ENCODE results near the gene IFNK.

The IFNK gene

DNA sequence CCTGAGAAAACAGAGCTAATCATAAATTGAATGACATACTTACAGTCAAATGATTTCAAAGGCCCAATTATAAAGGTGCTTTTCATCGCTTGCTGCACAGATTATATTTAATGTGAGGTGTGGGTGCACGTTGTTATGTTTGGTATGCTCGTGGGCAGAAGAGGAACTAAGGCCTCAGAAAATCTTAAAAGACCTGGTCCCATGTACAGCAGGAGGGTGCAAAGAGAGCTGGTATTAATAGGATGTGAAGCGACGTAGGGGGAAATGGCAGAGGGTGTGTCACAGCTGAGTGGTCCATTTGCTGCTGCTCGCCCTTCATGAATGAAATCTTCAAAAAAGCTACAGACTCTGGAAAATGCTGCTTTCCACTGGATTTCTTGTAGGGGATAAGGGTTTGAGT lies 40.5 kb upstream of the IFNK start:
- H3K4me3 ChIP-seq (ENCODE audit: control insufficient read depth, low read depth, low read length), result no peak overlapping the region
- no peak for TF ChIP-seq CTCF (IDR thresholded peaks at IDR 0.05; ENCODE audit: control insufficient read depth, insufficient read depth, low read depth, low read length, missing control alignments)
- DNase-seq (ENCODE audit: low read depth), result no peak

GRCh38 chr9:27485158-27485557 lies 38.9 kb upstream of the IFNK start:
- TF ChIP-seq CTCF (IDR thresholded peaks at IDR 0.05; ENCODE audit: control insufficient read depth, insufficient read depth, low read depth, low read length, missing control alignments), result no peak
- H3K4me3 ChIP-seq (ENCODE audit: control insufficient read depth, low read depth, low read length), result no peak overlapping the region
- DNase-seq (ENCODE audit: low read depth), result no peak

DNA sequence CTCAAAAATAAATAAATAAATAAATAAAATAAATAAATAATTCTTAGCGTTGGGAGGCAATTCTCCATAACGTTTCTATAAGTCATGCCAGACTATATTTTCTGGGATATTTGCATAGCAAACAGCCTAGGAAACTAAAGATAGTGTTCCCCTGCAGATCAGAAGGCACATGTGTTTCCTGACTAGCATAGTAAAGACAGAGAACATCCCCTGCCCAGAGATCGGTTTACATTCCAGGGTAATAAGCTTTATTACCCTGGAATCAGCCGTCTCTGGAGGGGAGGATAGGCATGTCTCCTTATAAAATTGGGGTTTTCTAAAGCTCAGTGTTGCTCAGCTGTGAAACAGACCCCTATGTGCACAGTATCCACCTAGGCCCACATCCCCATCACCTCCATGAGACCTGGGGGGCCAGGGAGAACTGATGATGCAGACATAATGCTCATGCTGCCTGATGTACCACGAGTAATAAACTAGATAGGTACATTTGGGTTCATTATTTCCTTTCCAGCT lies 36.9 kb upstream of the IFNK start:
- no peak for TF ChIP-seq CTCF (IDR thresholded peaks at IDR 0.05; ENCODE audit: control insufficient read depth, insufficient read depth, low read depth, low read length, missing control alignments)
- no peak for DNase-seq (ENCODE audit: low read depth)
- H3K4me3 ChIP-seq (ENCODE audit: control insufficient read depth, low read depth, low read length), result no peak overlapping the region

- no peak overlapping the region for H3K4me3 ChIP-seq (ENCODE audit: control insufficient read depth, low read depth, low read length)
- no peak for DNase-seq (ENCODE audit: low read depth)
- no peak for TF ChIP-seq CTCF (IDR thresholded peaks at IDR 0.05; ENCODE audit: control insufficient read depth, insufficient read depth, low read depth, low read length, missing control alignments)
Measured at GRCh38 chr9:27487927-27488326, 36.2 kb upstream of the IFNK start.

- no peak for DNase-seq (ENCODE audit: low read depth)
- no peak for TF ChIP-seq CTCF (IDR thresholded peaks at IDR 0.05; ENCODE audit: control insufficient read depth, insufficient read depth, low read depth, low read length, missing control alignments)
- H3K4me3 ChIP-seq (ENCODE audit: control insufficient read depth, low read depth, low read length), result no peak overlapping the region
Measured at GRCh38 chr9:27489087-27489876, 34.8 kb upstream of the IFNK start.

DNA sequence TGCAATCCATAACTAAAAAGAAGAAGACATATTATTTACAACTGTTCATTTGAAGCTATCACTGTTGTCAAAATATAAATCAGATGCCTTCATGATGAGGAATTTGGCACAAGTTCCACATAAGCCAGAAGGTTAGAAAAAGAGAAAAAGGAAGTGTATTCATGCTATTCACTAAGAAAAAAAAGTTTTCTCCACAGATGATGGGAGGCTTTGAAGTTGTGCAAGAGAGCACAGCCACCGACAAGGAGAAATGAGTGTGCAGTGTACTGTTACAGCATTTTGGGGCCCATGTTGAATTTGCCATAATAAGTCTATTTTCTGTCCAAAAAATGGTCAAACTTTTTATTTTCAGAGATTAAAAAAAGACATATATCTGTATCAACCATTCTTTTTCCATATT lies 32.9 kb upstream of the IFNK start:
- no peak for TF ChIP-seq CTCF (IDR thresholded peaks at IDR 0.05; ENCODE audit: control insufficient read depth, insufficient read depth, low read depth, low read length, missing control alignments)
- no peak for DNase-seq (ENCODE audit: low read depth)
- no peak overlapping the region for H3K4me3 ChIP-seq (ENCODE audit: control insufficient read depth, low read depth, low read length)

Measured in AG09309 (cell line).